H54 (cell line): Measurements from ENCODE around the gene KRTAP1-1.

ENCODE experiments used
- DNase-seq: peaks from one replicate; pipeline ENCODE4 v3.0.0; 2011; ENCODE audit warnings: low spot score, mixed read lengths; ENCODE audit not compliant: insufficient read length
- FAIRE-seq: peaks from 3 replicates; lab custom pipeline; 2011; peaks lifted over from hg19 to GRCh38; lab: Jason Lieb, UNC
- POLR2A ChIP-seq: IDR thresholded peaks from 2 replicates; pipeline ENCODE4 v1.6.1; 2011; ENCODE audit warnings: low read depth, mild to moderate bottlenecking, low read length

The KRTAP1-1 gene

DNA sequence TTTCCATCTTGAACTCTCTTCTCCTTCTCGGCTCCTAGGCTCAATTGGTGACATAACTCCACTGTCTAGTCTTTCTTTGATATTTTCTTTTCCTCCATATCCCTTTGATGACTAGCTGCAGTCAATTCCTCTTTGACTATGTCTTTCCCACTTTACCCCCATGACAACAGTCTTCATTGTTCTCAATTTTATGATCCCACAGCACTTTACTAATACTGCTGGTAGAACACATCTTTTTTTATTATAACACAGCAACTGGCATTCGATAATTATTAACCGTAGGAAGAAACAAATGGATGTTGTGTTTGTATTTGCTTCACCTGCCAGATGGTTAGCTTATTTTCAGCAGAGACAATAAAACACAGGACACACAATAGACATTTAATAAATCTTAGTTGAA is 48.6 kb downstream of the KRTAP1-1 start:
- FAIRE-seq (no peak), DNase-seq (no peak)
- no peak for TF ChIP-seq POLR2A
